Stimulated activated CD8-positive, alpha-beta memory T cell treated with anti-CD3 and anti-CD28 coated beads, Interleukin-2, amount 100 ng/mL, for 48 hours (primary cell): Measurements from ENCODE around the gene CTDSPL.
"Not testable (repeated sequence)": the region's sequence is repeated elsewhere in the genome, so short reads cannot be mapped to it uniquely, and the experiment has no call there.

ENCODE experiments used
- DNase-seq, 2 donors: peaks; one replicate each; pipeline ENCODE4 v3.0.0-alpha.2; 2020; ENCODE audit warnings: low read depth in 2 of 2

The CTDSPL gene, protein sequence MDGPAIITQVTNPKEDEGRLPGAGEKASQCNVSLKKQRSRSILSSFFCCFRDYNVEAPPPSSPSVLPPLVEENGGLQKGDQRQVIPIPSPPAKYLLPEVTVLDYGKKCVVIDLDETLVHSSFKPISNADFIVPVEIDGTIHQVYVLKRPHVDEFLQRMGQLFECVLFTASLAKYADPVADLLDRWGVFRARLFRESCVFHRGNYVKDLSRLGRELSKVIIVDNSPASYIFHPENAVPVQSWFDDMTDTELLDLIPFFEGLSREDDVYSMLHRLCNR

DNA sequence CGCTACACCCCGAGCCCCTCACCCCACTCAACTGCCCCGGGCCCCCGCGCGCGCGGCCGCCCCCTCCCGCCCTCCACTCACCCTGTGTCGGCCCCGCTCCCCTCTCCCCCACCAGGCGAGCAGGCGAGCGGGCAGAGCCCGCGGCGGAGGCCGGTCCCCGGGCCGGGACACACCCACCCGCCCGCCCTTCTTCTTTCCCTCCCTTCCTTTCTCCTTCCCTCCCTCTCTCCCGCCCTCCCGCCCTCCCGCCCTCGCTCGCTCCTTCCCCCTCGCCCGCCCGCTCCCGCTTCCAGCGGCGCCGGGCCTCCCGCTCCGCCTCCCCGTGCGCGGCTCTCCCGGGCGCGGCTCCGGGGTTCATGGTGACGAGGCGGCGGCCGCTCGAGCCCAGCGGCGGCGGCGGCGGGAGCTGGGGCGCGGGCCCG lies at the start of gene CTDSPL:
Gene CTDSPL (plus strand): TSS at position 261 of the 422 bp plus-strand sequence. CDS start 320 bp downstream, outside the sequence.
- DNase-seq, result no peak

DNA sequence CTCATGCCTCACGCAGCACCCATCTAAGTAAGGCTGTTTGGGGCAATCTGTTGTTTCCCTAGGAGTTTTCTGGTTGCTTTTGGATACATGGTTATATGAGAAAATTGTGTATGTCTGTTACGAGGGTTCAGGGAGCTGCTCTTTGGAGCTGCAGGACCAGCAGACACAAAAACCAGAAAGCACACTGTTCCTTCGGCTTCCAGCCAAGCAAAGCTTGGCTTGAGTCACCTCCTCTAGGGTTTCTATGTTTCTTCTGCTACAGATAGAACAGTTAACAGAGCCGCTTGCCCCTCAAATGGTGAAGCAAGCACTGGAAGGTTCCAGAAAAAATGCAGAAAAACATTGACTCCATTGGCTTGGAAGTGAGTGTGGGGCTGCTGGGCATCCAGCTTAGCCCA lies 49.2 kb upstream of the CTDSPL start:
- DNase-seq, result no peak

DNA sequence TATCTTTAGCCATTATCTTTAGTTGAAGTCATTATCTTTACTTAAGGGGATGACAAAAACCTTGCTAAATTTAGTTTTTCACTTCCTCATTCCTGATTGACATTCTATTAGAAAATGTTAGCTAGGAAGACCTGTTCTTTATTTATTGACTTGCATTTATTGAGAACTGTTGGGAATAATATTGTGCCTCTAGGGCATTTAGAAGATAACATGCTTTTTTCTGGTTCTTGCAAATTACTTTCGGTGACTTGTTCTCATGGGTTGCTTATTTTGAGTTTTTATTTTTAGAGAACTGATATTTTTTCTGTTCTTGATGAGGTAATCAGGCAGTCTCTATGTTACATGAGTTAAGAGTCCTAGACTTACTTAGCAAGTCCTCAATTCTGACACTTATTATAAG lies 48.3 kb upstream of the CTDSPL start:
- DNase-seq, result no peak

DNA sequence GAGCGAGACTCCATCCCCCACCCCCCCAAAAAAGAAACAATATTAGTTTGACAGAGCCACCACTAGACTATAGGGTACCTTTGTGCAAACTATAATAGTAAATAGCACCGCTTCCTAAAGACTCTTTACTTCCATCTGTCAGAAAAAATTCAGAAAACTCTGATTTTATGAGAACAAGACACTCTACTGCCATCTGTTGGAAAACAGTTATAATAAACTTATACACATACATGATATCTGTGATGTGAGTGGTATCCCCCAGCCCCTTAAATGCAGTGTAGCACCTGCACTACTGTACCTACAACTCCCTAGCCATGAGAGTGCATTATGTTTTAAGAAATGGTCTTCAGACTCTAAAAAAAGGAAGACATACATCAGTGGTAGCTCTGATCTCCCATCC lies 47.1 kb upstream of the CTDSPL start:
- DNase-seq, result no peak

DNA sequence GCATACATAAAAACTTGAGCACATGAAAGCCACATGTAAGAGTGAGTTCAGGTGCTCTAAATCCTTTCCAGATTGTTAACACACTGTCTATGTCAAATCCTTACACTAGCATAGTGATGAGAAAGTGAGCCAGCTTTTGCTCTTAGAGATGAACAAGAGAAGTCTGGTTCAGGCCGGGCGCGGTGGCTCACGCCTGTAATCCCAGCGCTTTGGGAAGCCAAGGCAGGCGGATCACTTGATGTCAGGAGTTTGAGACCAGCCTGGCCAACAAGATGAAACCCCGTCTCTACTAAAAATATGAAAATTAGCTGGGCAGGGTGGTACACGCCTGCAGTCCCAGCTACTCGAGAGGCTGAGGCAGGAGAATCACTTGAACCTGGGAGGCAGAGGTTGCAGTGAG lies 46.5 kb upstream of the CTDSPL start:
- not testable (repeated sequence) for DNase-seq

DNA sequence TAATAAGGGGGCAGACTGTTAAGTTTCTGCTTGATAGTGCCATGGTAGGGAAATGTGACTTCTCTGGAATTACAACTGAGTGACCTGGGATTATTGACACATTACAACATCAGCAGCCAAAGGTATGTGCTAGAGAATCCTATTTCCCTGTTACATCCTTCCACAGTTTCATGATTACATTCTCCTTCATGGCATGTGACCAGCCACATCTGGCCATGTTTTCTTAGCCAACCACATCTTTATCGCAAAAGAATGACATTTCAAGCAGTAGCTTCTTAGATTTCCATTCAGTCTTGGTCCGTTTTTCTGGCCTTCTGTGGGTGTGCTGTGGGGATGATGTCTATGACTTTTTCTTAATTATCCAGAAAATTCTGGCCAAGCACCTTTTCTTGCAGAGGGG lies 45.4 kb upstream of the CTDSPL start:
- no peak for DNase-seq

DNA sequence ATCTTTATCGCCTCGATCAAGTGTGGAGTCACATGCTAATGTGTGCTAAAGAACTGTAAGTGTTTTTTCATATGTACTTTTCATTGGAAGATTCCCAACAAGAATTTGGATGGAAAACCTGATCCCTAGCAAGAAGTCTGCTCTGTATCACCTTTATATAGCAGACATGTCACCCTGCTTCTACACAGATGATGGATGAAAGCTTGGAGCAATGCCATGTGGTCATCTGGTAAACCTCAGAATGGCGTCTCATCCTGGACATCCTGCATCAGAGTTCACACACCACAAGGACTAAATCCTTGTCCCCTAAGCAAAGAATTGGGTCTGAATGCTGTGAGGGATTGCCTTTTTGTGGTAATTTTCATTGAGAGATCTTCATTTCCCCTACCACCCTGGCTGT lies 42.1 kb upstream of the CTDSPL start:
- DNase-seq, result no peak

DNA sequence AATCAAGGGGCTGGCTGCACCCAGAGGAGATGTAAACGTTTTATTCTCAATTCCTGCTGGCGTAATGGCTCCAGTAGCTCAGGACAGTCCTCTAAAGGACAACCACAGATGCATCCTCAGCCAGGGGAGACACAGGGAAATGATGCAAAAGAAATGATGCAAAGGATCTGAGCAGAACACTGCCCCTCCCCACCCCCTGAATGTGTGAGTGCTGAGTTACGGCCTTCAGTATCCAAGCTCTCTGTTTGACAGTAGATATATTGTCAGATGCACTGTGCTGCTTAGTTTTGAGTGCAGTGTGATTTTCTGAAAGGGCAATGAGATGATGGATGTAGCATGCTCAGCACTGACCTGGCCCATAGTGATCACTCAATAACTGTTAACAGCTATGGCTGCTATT lies 41.4 kb upstream of the CTDSPL start:
- DNase-seq, result no peak

DNA sequence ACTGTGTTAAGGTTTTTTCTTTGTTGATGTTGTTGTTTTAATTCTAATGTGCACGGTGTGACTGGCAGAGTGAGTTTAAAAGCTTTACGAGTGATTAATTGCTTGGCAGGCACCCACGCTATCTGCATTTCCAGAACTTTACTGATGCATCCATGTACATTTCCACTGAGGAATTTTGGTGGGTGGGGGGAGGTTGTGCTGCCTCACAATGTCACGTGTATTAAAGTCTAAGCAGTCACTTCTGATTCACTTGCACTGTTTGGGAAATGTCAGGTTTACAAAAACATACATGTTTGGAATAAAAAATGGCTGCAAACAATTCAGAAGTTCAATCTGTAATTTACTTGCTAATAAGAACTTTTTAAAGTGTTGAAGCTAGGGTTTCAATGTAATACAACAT lies 38.5 kb upstream of the CTDSPL start:
- no peak for DNase-seq

DNA sequence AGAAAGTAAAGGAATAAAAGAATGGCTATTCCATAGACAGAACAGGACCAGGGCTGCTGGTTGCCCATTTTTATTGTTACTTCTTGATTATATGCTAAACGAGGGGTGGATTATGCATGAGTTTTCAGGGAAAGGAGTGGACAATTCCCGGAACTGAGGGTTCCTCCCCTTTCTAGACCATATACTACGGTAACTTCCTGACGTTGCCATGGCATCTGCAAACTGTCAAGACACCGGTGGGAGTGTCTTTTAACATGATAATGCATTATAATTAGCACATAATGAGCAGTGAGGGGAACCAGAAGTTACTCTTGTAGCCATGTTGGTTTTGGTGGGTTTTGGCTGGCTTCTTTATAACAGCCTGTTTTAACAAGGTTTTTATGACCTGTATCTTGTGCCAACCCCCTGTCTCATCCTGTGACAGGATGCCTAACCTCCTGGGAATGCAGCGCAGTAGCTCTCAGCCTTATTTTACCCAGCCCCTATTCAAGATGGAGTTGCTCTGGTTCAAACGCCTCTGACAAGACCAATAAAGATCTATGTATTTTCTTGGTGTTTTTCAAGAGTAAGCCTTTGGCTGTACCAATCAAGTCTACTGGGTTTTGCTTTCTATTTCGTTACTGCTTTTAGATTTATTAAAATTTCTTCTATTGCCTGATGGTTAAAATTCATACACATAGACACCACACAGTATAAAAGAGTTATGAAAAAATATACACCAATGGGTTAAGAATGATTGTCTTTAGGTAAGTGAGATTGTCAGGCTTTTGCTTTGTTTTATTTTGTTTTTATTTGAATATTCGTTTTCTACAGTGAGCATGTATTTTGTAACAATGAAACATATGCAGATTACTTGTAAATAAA lies 37.4 kb upstream of the CTDSPL start:
- no peak for DNase-seq

DNA sequence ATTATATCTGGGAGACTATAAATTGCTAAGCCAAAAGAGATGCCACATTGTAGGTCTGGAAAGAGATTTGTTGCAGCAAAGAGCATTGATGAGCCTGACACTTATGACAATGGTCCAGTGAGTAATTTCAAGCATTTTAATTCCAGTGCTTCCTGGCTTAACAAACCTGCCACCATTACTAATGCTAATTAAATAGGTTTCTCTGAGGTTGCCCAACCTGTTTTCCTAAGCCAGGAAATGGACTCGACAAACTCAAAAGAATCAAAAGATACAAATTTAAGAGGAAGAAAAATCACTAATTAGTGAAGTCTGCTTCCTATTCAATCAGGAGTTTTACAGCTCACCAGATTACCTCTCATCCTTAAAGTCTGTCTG lies 36.7 kb upstream of the CTDSPL start:
- DNase-seq, result no peak

DNA sequence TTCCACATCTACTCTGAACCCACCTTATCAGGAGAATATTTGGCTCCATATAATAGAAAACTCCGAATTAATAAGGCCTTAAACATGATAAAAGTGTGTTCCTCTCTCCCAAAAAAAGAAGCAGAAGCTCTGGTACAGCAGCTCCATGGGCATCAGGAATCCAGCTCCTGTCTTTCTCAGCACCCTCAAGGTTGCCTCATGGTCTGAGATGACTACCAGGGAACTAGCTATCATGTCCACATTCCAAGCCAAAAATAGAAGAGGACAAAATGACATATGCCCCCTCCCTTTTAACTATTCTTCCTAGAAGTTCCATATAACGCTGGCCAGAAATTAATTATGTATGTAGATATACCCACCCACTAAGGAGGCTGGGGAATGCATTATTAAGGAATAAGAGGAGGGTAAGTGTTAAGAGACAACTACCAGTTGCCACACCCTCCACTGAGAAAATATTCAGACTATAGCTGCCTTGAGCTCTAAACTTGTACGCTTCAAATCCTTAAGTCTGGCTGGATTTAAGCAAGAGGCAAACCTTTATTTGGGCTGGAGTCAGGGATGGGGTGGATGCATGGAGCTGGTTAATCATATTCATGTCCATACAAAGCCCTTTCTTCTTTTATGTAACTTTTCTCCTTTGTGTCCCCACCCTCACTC lies 35.8 kb upstream of the CTDSPL start:
- no peak for DNase-seq

DNA sequence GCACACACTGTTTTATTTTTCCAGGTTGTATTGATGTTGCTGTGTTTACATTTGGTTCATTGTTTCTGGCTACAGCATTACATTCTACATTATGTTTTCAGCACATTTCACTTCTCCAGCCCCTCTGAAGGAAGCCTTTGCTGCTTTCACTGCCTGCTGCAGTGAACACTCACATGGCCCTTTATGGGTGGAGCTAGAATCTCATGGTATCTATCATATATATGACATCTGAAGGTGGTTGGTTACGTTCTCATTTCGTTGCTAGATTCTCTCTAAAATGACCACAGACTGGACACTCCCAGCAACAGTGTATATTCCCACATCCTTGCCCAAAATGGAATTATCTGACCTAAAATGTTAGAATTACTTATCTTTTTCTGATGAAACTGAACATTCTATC lies 35.2 kb upstream of the CTDSPL start:
- no peak for DNase-seq

DNA sequence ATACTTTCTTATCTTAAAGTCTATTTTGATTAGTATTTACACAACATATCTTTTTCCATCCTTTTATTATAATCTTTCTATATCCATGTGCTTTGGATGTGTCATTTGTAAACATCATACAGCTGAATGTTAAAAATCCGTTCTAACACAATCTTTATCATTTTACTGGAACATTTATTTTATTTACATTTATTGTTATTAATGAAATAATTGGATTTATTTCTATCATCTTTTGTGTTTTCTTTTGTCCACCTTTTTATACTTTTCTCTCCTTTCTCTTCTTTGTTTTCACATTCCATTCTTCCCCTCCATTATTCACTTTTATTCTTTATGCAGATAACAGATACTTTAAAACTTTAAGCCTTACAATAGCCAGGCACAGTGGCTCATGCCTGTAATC lies 34.7 kb upstream of the CTDSPL start:
- no peak for DNase-seq

DNA sequence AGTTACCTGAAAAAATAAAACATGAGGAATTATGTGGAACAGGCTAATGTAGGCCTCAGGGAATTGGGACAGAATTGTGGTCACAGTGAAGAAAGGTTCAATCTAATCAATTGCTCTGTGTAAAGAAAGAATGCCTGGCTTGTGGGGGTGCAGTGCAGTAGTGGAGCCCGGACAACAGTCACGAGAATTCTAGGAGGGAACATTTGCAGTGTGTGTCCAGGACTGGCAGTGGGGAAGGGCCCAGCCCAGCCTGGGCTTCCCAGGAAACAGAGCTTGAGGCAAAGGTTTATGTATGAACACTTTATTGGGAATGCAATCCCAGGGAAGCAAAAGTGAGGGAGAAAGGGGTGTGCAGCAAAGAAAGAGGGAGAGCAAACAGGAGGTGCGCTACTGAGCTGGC lies 29.2 kb upstream of the CTDSPL start:
- no peak for DNase-seq

DNA sequence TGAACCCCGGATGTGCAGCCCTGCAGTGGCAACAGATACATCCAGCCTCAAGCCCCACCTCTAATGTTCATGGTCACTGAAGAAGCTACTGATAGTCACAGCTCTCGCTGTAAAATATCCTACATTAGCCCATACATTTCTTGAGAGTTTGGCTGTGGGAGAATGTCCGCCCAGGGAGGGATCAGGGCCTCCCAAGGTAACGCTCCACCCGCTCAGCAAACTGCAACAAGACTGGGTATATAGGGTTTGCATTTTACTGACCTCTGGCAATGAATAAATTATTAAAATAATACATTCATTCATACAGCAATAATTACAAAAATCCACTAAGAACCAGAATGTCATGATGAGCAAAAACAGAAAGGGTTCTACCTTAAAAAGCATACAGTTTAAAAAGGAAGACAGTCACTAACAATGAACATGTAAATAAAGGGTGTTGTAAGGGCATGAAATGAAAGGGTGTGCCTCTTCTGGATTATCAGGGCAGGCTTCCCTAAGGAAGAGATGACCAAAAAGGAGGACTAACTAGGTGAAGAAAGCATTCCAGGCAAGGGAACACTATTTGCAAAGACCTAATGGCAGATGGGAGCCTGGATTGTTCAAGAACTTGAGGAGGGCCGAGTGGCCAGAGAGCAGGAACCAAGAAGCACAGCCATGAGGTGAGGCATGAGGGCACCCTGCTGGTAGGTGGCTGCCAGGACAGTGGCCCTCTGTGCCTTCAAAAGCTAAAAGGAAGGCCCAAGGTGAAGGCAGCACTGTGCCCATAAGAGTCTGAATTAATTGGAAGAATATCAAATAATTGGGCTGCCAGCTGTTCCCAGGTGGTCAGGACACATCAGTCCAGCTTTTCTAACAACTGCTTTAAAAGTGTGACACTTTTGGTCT lies 28.1 kb upstream of the CTDSPL start:
- DNase-seq, result no peak

DNA sequence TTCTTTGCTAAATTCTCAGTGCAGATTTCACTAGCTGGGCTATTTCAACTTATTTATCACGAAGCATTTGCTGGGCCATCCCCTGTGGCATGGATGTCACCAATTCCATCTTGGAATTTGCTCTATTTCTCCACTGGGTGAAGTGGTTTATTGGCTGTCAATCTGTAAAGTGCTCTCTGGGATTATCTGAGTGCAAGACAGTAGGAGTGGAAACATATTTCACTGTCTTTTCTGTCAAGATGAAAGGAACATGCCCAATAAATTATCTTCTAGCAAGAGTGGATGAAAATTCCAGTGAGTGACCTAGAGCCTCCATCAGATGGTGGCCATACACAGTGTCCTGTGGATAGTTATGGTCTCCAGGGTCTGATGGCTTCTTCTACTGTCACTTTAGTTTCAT lies 25.1 kb upstream of the CTDSPL start:
- DNase-seq, result no peak

DNA sequence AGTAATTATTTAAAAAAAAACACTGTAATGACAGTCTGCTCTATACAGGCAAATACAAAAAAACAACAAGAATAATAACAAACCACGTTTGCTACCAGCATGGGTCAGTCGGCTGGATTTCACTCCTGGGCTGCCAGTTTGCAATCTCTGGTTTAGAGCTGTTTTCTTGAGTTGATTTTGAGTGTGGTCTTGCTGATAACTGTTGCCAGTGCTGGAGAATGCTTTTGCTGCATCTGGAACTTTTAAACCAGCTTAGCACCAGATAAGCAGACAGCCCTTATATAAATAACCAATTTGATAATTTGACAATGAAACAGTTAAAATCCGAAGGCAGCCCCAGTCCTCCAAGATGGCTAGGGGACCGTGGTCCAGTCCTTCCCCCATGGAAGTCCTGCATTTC lies 14.0 kb upstream of the CTDSPL start:
- DNase-seq, result no peak

DNA sequence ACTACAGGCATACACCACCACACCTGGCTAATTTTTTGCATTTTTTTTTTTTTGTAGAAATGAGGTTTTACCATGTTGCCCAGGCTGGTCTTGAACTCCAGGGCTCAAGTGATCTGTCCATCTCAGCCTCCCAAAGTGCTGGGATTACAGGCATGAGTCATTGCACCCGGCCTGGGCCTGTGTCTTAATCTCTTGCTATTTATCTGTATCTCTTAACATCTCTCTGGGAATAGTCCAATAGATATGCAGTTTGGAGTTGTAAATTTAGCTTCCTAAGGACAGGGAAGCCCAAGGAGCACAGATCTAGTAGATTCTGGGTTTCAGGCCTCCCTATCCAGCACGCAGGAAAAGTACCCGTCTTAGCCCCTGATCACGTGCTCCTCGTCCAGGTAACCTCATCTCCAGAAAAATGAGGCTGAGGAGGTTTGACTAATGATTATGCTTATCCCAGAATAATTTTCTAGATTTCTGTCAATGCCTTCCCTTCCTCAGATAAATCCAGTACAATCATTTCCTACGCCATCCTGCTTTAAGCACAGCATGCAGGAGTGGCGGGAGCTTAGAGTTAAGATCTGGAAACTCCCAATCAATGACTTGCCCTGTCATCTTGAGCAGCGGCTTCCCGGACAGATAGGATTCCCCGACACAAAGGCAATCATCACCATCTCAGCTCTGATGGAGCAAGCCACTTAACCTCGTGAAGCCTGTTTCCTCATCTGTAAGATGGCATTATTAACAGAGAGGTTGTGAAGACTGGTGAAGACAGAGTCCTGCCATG lies 12.3 kb upstream of the CTDSPL start:
- no peak for DNase-seq

DNA sequence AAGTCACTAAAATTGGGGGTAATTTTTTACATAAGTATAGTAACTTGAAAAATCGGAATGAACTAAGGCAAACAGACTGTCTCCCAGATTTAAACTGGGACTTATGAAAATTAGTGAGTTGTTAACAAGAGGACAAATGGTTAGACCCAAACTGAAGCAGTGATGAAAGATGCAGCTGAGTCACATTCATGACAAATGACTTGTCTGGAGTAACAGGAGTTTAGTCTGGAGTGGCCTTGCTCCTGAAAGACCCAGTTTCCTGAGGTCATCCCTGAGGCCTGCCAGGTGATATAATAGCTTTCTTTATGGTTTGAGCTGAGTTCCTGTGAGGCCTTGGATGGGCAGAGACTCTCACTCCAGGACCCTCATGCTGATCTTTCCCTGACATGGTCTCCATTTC lies 9.6 kb upstream of the CTDSPL start:
- DNase-seq, result no peak

DNA sequence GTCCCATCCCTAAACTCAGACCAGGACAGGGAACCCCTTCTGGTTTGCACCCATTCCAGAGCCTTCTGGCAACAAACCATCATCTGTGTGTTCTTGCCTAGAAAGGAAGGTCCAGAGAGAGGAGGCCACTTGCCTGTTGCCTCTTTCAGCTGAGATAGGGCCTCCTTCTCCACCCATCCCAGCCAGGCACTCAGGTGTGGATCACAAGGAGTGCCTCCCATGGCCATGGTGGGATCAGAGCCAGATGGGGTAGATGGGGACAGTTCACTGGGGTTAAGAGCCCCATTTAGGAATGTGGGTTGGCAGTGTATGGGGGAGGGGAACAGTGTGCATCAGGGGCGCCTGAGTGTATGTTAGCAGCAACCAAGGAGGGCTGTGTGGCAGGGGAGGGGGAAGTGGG lies 8.9 kb upstream of the CTDSPL start:
- no peak for DNase-seq
